Measurements from ENCODE around the gene RESF1.

Gene RESF1

GRCh38 chr12:31964280-31964679, 5.1 kb downstream of the RESF1 start:
- no peak for DNase-seq
- Histone ChIP-seq H3K4me3 (ENCODE audit: low read depth, low read length) (no peak overlapping the region), H3K27me3 (ENCODE audit: insufficient read depth, low read depth, severe bottlenecking) (no peaks in the 10 kb centered on the region), H3K27ac (no peak overlapping the region), H3K9me3 (ENCODE audit: severe bottlenecking) (peaks cover 2% of the 10 kb centered on the region), H3K36me3 (peaks cover 13% of the 10 kb centered on the region)
- TF ChIP-seq, protein P1, sequence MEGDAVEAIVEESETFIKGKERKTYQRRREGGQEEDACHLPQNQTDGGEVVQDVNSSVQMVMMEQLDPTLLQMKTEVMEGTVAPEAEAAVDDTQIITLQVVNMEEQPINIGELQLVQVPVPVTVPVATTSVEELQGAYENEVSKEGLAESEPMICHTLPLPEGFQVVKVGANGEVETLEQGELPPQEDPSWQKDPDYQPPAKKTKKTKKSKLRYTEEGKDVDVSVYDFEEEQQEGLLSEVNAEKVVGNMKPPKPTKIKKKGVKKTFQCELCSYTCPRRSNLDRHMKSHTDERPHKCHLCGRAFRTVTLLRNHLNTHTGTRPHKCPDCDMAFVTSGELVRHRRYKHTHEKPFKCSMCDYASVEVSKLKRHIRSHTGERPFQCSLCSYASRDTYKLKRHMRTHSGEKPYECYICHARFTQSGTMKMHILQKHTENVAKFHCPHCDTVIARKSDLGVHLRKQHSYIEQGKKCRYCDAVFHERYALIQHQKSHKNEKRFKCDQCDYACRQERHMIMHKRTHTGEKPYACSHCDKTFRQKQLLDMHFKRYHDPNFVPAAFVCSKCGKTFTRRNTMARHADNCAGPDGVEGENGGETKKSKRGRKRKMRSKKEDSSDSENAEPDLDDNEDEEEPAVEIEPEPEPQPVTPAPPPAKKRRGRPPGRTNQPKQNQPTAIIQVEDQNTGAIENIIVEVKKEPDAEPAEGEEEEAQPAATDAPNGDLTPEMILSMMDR (IDR thresholded peaks at IDR 0.05; ENCODE audit: low read depth, low read length) = no peak

- TF ChIP-seq, protein P1 (IDR thresholded peaks at IDR 0.05; ENCODE audit: low read depth, low read length) = no peak
- H3K4me3 ChIP-seq (ENCODE audit: low read depth, low read length) = no peak overlapping the region
- peaks cover 2% of the 10 kb centered on the region for H3K9me3 ChIP-seq (ENCODE audit: severe bottlenecking)
- peaks cover 13% of the 10 kb centered on the region for H3K36me3 ChIP-seq
- no peak overlapping the region for H3K27ac ChIP-seq
- no peak for DNase-seq
- H3K27me3 ChIP-seq (ENCODE audit: insufficient read depth, low read depth, severe bottlenecking) = no peaks in the 10 kb centered on the region
Observed at GRCh38 chr12:31965090-31965489, 5.9 kb downstream of the RESF1 start.

DNA sequence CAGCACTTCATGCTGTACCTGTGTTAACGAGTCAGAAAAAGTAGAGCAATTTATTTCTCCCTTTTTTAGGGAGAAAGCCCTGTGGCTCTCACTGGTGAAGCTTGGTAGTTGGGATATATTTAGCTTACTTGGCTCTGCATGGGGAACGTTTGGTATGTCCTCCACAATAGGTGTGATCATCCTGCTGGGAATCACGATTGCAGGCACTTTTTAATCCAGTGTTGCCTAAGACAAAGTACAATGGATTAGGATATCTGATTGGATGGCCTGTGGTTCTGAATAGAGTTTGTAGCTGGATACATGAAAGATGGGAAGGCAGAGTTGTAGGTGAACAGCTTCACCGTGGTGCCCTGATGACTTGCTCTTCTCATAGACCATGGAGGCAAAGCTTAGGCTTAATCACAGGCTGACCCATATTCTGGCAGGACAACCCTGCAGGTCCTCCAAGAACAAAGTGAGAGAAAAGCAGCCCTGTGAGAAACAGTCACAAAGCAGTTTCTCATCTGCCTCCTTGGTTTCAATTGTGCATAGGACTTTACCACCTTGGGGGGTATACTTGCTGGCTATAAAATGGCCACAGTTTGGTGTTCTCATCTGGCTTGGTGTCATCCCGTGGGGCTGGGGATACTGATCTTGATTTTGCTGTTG, 7.5 kb downstream of the RESF1 start:
- DNase-seq = no peak
- Histone ChIP-seq H3K27ac (no peak overlapping the region), H3K27me3 (ENCODE audit: insufficient read depth, low read depth, severe bottlenecking) (no peaks in the 10 kb centered on the region), H3K36me3 (peaks cover 15% of the 10 kb centered on the region), H3K4me3 (ENCODE audit: low read depth, low read length) (no peak overlapping the region), H3K9me3 (ENCODE audit: severe bottlenecking) (peaks cover 2% of the 10 kb centered on the region)
- TF ChIP-seq, protein P1 (IDR thresholded peaks at IDR 0.05; ENCODE audit: low read depth, low read length) = no peak

DNA sequence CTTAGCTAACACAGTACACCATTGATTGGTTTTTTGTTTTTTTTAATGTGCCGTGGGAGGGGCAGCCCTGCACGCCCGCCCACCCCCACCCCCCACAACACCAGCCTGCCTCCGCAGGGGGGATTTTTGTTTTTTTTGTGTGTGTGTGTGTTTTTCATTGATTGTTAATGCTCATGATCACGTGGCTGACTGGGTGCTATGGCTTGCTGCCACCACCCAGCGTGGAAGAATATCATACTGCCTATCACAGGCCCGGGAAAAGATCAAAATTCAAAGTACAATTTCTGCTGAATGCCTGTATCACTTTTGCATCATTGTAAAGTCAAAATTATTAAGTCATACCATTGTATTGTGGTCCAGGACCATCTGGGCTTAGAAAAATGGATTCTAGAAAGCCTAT, 8.3 kb downstream of the RESF1 start:
- TF ChIP-seq, protein P1 (IDR thresholded peaks at IDR 0.05; ENCODE audit: low read depth, low read length) = no peak
- Histone ChIP-seq H3K36me3 (peaks cover 19% of the 10 kb centered on the region), H3K27me3 (ENCODE audit: insufficient read depth, low read depth, severe bottlenecking) (no peaks in the 10 kb centered on the region), H3K9me3 (ENCODE audit: severe bottlenecking) (peaks cover 2% of the 10 kb centered on the region), H3K27ac (no peak overlapping the region), H3K4me3 (ENCODE audit: low read depth, low read length) (no peak overlapping the region)
- no peak for DNase-seq

- H3K9me3 ChIP-seq (ENCODE audit: severe bottlenecking) = no peaks in the 10 kb centered on the region
- no peaks in the 10 kb centered on the region for H3K27me3 ChIP-seq (ENCODE audit: insufficient read depth, low read depth, severe bottlenecking)
- DNase-seq = no peak
- TF ChIP-seq, protein P1 (IDR thresholded peaks at IDR 0.05; ENCODE audit: low read depth, low read length) = no peak
- no peak overlapping the region for H3K4me3 ChIP-seq (ENCODE audit: low read depth, low read length)
- no peak overlapping the region for H3K27ac ChIP-seq
- peaks cover 16% of the 10 kb centered on the region for H3K36me3 ChIP-seq
Observed at GRCh38 chr12:31970199-31970598, 11.0 kb downstream of the RESF1 start.

- TF ChIP-seq, protein P1 (IDR thresholded peaks at IDR 0.05; ENCODE audit: low read depth, low read length) = no peak
- H3K27ac ChIP-seq = no peak overlapping the region
- DNase-seq = no peak
- no peak overlapping the region for H3K4me3 ChIP-seq (ENCODE audit: low read depth, low read length)
- H3K27me3 ChIP-seq (ENCODE audit: insufficient read depth, low read depth, severe bottlenecking) = no peaks in the 10 kb centered on the region
- H3K9me3 ChIP-seq (ENCODE audit: severe bottlenecking) = no peaks in the 10 kb centered on the region
- peaks cover 20% of the 10 kb centered on the region for H3K36me3 ChIP-seq
Observed at GRCh38 chr12:31973818-31974217, 14.6 kb downstream of the RESF1 start.

Data from WERI-Rb-1 (cell line).